Lower leg skin (tissue), 3 donors: ENCODE results near the gene RHOB.

Experiments used
- CTCF ChIP-seq, 3 donors: fragments of 450-650 bp; IDR thresholded peaks; one replicate each; pipeline ENCODE4 v1.5.1; 2016; ENCODE audit warnings: antibody characterized with exemption in 3 of 3, mild to moderate bottlenecking in 3 of 3, moderate library complexity in 2 of 3
- POLR2A ChIP-seq, 2 donors: fragments of 450-650 bp; IDR thresholded peaks; one replicate each; pipeline ENCODE4 v1.6.1; 2016 to 2017; ENCODE audit warnings: antibody characterized with exemption in 2 of 2, mild to moderate bottlenecking in 1 of 2, moderate library complexity in 1 of 2

DNA sequence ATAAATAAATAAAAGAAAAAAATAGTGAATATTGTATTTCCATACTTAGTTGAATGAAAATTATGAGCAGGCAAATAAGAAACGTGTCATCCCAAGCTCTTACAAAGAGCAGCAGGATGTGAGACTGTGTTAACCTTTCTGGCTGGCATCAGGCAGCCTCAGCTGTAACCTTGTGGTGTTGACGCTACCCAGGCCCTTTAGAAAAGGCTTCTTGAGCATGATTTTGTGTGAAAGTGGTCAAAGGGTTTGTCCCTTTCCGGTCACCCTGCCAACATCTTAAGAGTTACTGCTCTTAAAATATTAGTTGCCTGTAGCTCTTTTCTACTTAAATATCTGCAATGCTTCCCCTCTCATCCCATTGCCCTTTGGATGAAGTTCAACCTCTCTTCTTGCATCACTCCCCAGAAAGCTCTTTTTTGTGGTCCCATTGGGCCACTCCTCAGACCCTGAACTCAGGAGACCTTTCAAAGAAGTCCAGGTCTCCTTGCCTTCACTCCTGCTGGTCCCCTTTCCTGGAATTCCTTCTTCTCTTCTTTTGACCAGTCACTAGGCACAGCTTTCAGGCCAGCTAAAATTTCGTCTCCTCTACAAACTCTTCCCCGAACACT is 35.0 kb downstream of the RHOB start:
- no peak for TF ChIP-seq CTCF (IDR thresholded peaks at IDR 0.05)
- no peak for TF ChIP-seq POLR2A (IDR thresholded peaks at IDR 0.05)
